Sigmoid colon (tissue), 7 donors: Measurements from ENCODE around the gene ATP6V0E2. TPM values are rescaled to one million over a fixed set of nuclear protein-coding genes. Genes with fewer than 3 reads are reported as not detected.

ENCODE experiments used
- DNase-seq: peaks from one replicate; pipeline ENCODE4 v3.0.0-alpha.2; 2019
- H3K27ac ChIP-seq, 4 donors: fragments of 200-600 bp; sonication (generic); one replicate each; pipeline ENCODE4 v1.5.1; 2016 to 2019; ENCODE audit warnings: mild to moderate bottlenecking in 1 of 4
- H3K27me3 ChIP-seq, 3 donors: fragments of 200-600 bp; sonication (generic); one replicate each; pipeline ENCODE4 v1.5.1; 2019; ENCODE audit warnings: mild to moderate bottlenecking in 1 of 3
- H3K36me3 ChIP-seq, 4 donors: fragments of 200-600 bp; sonication (generic); one replicate each; pipeline ENCODE4 v1.5.1; 2016 to 2019
- H3K4me1 ChIP-seq, 4 donors: fragments of 200-600 bp; sonication (generic); one replicate each; pipeline ENCODE4 v1.5.1; 2017 to 2019
- H3K4me3 ChIP-seq, 4 donors: fragments of 200-600 bp; sonication (generic); one replicate each; pipeline ENCODE4 v1.5.1; 2017 to 2019; ENCODE audit warnings: mild to moderate bottlenecking in 2 of 4, moderate library complexity in 1 of 4
- H3K9me3 ChIP-seq, 4 donors: fragments of 200-600 bp in 3 of 4; sonication (generic) in 3 of 4; one replicate each; pipeline versions ENCODE4 v1.5.1 to v1.6.1; 2013 to 2019
- CTCF ChIP-seq, 4 experiments: fragments of 450-650 bp in 3 of 4; fragments of 200-600 bp in 1 of 4; IDR thresholded peaks; one replicate each; pipeline ENCODE4 v1.5.1; 2016 to 2019; ENCODE audit warnings: antibody characterized with exemption in 4 of 4, mild to moderate bottlenecking in 3 of 4, moderate library complexity in 2 of 4
- EP300 ChIP-seq, 4 donors: sonication (generic); formaldehyde crosslinking; IDR thresholded peaks; one replicate each; pipeline ENCODE4 v1.6.1; 2017; ENCODE audit warnings: antibody characterized with exemption in 4 of 4
- POLR2A ChIP-seq, 2 donors: fragments of 450-650 bp; IDR thresholded peaks; one replicate each; pipeline ENCODE4 v1.6.1; 2016; ENCODE audit warnings: antibody characterized with exemption in 2 of 2, mild to moderate bottlenecking in 2 of 2, moderate library complexity in 2 of 2
- POLR2AphosphoS5 ChIP-seq, 4 donors: sonication (generic); formaldehyde crosslinking; IDR thresholded peaks; one replicate each; pipeline ENCODE4 v1.6.1; 2017; ENCODE audit warnings: antibody characterized with exemption in 4 of 4
- WGBS, 2 donors: extraction: QIAGEN DNeasy Blood & Tissue Kit; methylation state at CpG; one replicate each; pipeline ENCODE4 v1.1.7; 2013; 5-methylcytosine and 5-hydroxymethylcytosine counted together
- intact Hi-C: fragments of 100-400 bp; cut with DNase I; formaldehyde crosslinking; loops from one replicate; pipeline ENCODE4 v1.15.1; 2023
- polyA plus RNA-seq, 3 donors: library from polyadenylated mRNA; stranded (reverse); fragments of 200-250 nt; gene quantifications; one replicate each; pipeline ENCODE4 v1.2.3, GENCODE V29; 2013
- total RNA-seq, 4 donors: library from RNA; depleted of rRNA; stranded (reverse); fragments of >200 nt; gene quantifications; one replicate each; pipeline ENCODE4 v1.1.0, GENCODE V29; 2016
- donor health status: healthy with polysubstance abuse.
- donor health status: Bipolar disorder and iron deficiency.
- donor health status: healthy.

Gene ATP6V0E2
- total and polyA plus RNA-seq, 7 donors = 13.2 to 45.5 (median 27.1) TPM

- DNase-seq = no peak
- WGBS, 2 donors = 78 to 92% methylated on average over 4 of the region's 4 CpGs
- H3K4me3 ChIP-seq = no peak overlapping the region
Observed at GRCh38 chr7:149850716-149851115, 23.1 kb upstream of the ATP6V0E2 start.

GRCh38 chr7:149851449-149851848, 22.3 kb upstream of the ATP6V0E2 start:
- Histone ChIP-seq H3K27ac (no peak overlapping the region), H3K36me3 (peaks cover 4 to 45% (median 14%) of the 10 kb centered on the region in 4 donors), H3K4me3 (no peak overlapping the region), H3K27me3 (no peaks in the 10 kb centered on the region), H3K9me3 (no peaks in the 10 kb centered on the region), H3K4me1 (peaks cover 0 to 20% (median 18%) of the 10 kb centered on the region in 4 donors)
- intact Hi-C loops = no loop called here
- WGBS, 2 donors = 89 to 93% methylated on average over 9 of the region's 9 CpGs
- DNase-seq = no peak
- no peak for TF ChIP-seq POLR2A (IDR thresholded peaks at IDR 0.05)
- TF ChIP-seq EP300 (IDR thresholded peaks at IDR 0.05) = no peak
- TF ChIP-seq POLR2AphosphoS5 (IDR thresholded peaks at IDR 0.05) = no peak
- TF ChIP-seq CTCF (IDR thresholded peaks at IDR 0.05) = no peak

More at GRCh38 chr7:149850716-149851115, 23.1 kb upstream of the ATP6V0E2 start:
- Histone ChIP-seq H3K36me3 (peaks cover 4 to 52% (median 14%) of the 10 kb centered on the region in 4 donors), H3K9me3 (no peaks in the 10 kb centered on the region), H3K27ac (no peak overlapping the region), H3K4me1 (peaks cover 0 to 15% (median 14%) of the 10 kb centered on the region in 4 donors), H3K27me3 (no peaks in the 10 kb centered on the region)
- TF ChIP-seq CTCF (IDR thresholded peaks at IDR 0.05) (no peak), EP300 (IDR thresholded peaks at IDR 0.05) (no peak), POLR2A (IDR thresholded peaks at IDR 0.05) (no peak), POLR2AphosphoS5 (IDR thresholded peaks at IDR 0.05) (no peak)
- intact Hi-C loops = no loop called here

- intact Hi-C loops = no loop called here
- WGBS, 2 donors = 95% methylated on average over 9 of the region's 9 CpGs
- no peak for TF ChIP-seq EP300 (IDR thresholded peaks at IDR 0.05)
- TF ChIP-seq POLR2A (IDR thresholded peaks at IDR 0.05) = no peak
- TF ChIP-seq CTCF (IDR thresholded peaks at IDR 0.05) = no peak
- TF ChIP-seq POLR2AphosphoS5 (IDR thresholded peaks at IDR 0.05) = no peak
- peaks cover 4 to 33% (median 12%) of the 10 kb centered on the region in 4 donors for H3K36me3 ChIP-seq
- no peaks in the 10 kb centered on the region for H3K27me3 ChIP-seq
- H3K27ac ChIP-seq = no peak overlapping the region
- no peaks in the 10 kb centered on the region for H3K9me3 ChIP-seq
- peaks cover 0 to 20% (median 18%) of the 10 kb centered on the region in 4 donors for H3K4me1 ChIP-seq
- no peak overlapping the region for H3K4me3 ChIP-seq
- no peak for DNase-seq
Observed at GRCh38 chr7:149853157-149853556, 20.6 kb upstream of the ATP6V0E2 start.

- DNase-seq = peak; percentile 86
Observed at GRCh38 chr7:149854611-149855360, 19.0 kb upstream of the ATP6V0E2 start.

More at GRCh38 chr7:149854611-149855360, 19.0 kb upstream of the ATP6V0E2 start:
- TF ChIP-seq CTCF (IDR thresholded peaks at IDR 0.05) (no peak), POLR2AphosphoS5 (IDR thresholded peaks at IDR 0.05) (no peak)
- Histone ChIP-seq H3K4me1 (peaks cover 0 to 20% (median 18%) of the 10 kb centered on the region in 4 donors), H3K36me3 (peaks cover 4 to 29% (median 11%) of the 10 kb centered on the region in 4 donors), H3K4me3 (no peak overlapping the region), H3K27me3 (no peaks in the 10 kb centered on the region), H3K27ac (peak overlapping the region in 1 of 4 donors; percentile 38), H3K9me3 (no peaks in the 10 kb centered on the region)
- WGBS, 2 donors = 20 to 48% methylated on average over 13 of the region's 13 CpGs
- intact Hi-C loops = no loop called here
